Caco-2 (cell line): ENCODE measurements around the gene IMMP2L. TPM values are rescaled to one million over a fixed set of nuclear protein-coding genes. Genes with fewer than 3 reads are reported as not detected.

Experiments
- BruUV-seq: library from RNA; stranded (reverse); fragments of 400-500 nt; replicated peaks from 2 replicates; lab custom pipeline; 2021; lab: Mats Ljungman, UMichigan
- CTCF ChIA-PET: fragments of 300-600 bp; sonication (Branson Sonifier 250); formaldehyde crosslinking; loops from one replicate; lab custom pipeline; 2022; ENCODE audit warnings: antibody characterized with exemption; lab: Charles Lee
- POLR2A ChIA-PET: fragments of 300-600 bp; sonication (Branson Sonifier 250); formaldehyde crosslinking; loops from one replicate; lab custom pipeline; 2022; ENCODE audit warnings: antibody characterized with exemption; lab: Charles Lee
- DNase-seq, 2 experiments: peaks; one replicate each; pipeline versions ENCODE4 v3.0.0 to v3.0.0-alpha.2; 2020 to 2022
- H3K27me3 ChIP-seq: replicated peaks from 2 replicates; pipeline ENCODE4 v1.6.0; 2011; ENCODE audit warnings: low read length; ENCODE audit not compliant: control insufficient read depth, insufficient read depth
- H3K36me3 ChIP-seq: 2 replicates; pipeline ENCODE4 v1.5.1; 2011; ENCODE audit warnings: low read length; ENCODE audit not compliant: control insufficient read depth, insufficient read depth
- H3K4me1 ChIP-seq: fragments of 250-450 bp; sonication (Bioruptor Pico); 2 replicates; pipeline ENCODE4 v1.5.1; 2020; ENCODE audit warnings: mild to moderate bottlenecking
- H3K4me3 ChIP-seq: 2 replicates; pipeline ENCODE4 v1.5.1; 2011; ENCODE audit warnings: low read depth, mild to moderate bottlenecking, control low read depth, low read length
- H3K9me3 ChIP-seq: fragments of 250-450 bp; sonication (Bioruptor Pico); 2 replicates; pipeline ENCODE4 v1.5.1; 2020; ENCODE audit warnings: mild to moderate bottlenecking, moderate library complexity
- H3K27ac Mint-ChIP-seq: one replicate; pipeline ENCODE4 v1.8.0; 2022; ENCODE audit warnings: mixed read lengths; ENCODE audit not compliant: unreplicated experiment
- H3K27me3 Mint-ChIP-seq: one replicate; pipeline ENCODE4 v1.8.0; 2022; ENCODE audit warnings: mixed read lengths; ENCODE audit not compliant: insufficient read depth, unreplicated experiment
- H3K36me3 Mint-ChIP-seq: one replicate; pipeline ENCODE4 v1.8.0; 2022; ENCODE audit warnings: mild to moderate bottlenecking, mixed read lengths; ENCODE audit not compliant: insufficient read depth, unreplicated experiment
- H3K4me1 Mint-ChIP-seq: one replicate; pipeline ENCODE4 v1.8.0; 2022; ENCODE audit warnings: low read depth, mixed read lengths; ENCODE audit not compliant: unreplicated experiment
- H3K4me3 Mint-ChIP-seq: one replicate; pipeline ENCODE4 v1.8.0; 2022; ENCODE audit warnings: mild to moderate bottlenecking, moderate library complexity, mixed read lengths; ENCODE audit not compliant: unreplicated experiment
- H3K9me3 Mint-ChIP-seq: one replicate; pipeline ENCODE4 v1.8.0; 2022; ENCODE audit warnings: mixed read lengths; ENCODE audit not compliant: unreplicated experiment
- intact Hi-C: fragments of 100-400 bp; cut with micrococcal nuclease; formaldehyde crosslinking; loops from one replicate; pipeline ENCODE4 v1.10.0; 2022; ENCODE audit not compliant: unreplicated experiment
- total RNA-seq: library from RNA; stranded (reverse); gene quantifications from 2 replicates; pipeline ENCODE4 v1.2.3, GENCODE V29; 2022
- TF ChIP-seq, protein P1 (sequence below), 2 experiments: fragments of 200-600 bp in 1 of 2; IDR thresholded peaks; 1 replicate in 1 of 2; 2 replicates in 1 of 2; pipeline versions ENCODE4 v1.5.1 to v1.8.0; 2011 to 2022; ENCODE audit warnings: antibody characterized with exemption in 1 of 2, control low read depth in 1 of 2, inconsistent platforms in 1 of 2, low read depth in 1 of 2, low read length in 1 of 2, mild to moderate bottlenecking in 1 of 2, moderate library complexity in 1 of 2; ENCODE audit not compliant: insufficient read depth in 1 of 2, severe bottlenecking in 1 of 2, unreplicated experiment in 1 of 2

IMMP2L gene
- total RNA-seq, 1 experiment from 2014 or later: 9.5 TPM

DNA sequence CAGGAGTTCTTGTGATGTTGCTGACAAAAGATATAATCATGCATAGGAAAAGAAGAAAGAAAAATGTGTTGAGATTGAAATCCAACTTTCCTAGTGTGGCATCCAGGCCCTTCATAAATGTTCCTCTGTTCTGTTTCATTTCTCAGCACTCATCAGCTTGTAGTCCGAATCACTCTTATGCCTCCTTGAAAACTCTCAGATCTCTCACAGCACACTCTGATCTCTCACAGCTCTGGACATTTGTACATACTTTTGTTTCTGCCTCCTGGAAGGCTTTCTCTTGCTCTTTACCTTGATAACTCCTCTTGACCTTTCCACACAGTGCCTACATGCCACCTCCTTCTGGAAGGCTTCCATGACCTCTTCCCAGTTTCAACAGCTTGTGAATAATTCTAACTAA is 880.4 kb downstream of the IMMP2L start:
- no peaks in the 10 kb centered on the region for H3K9me3 Mint-ChIP-seq
- CTCF ChIA-PET: no interaction called here
- BruUV-seq: no TSS peak
- peaks cover 6% of the 10 kb centered on the region for H3K36me3 Mint-ChIP-seq
- TF ChIP-seq, protein P1, sequence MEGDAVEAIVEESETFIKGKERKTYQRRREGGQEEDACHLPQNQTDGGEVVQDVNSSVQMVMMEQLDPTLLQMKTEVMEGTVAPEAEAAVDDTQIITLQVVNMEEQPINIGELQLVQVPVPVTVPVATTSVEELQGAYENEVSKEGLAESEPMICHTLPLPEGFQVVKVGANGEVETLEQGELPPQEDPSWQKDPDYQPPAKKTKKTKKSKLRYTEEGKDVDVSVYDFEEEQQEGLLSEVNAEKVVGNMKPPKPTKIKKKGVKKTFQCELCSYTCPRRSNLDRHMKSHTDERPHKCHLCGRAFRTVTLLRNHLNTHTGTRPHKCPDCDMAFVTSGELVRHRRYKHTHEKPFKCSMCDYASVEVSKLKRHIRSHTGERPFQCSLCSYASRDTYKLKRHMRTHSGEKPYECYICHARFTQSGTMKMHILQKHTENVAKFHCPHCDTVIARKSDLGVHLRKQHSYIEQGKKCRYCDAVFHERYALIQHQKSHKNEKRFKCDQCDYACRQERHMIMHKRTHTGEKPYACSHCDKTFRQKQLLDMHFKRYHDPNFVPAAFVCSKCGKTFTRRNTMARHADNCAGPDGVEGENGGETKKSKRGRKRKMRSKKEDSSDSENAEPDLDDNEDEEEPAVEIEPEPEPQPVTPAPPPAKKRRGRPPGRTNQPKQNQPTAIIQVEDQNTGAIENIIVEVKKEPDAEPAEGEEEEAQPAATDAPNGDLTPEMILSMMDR (IDR thresholded peaks at IDR 0.05; ENCODE audit: insufficient read depth in 1 of 2, low read depth in 1 of 2, low read length in 1 of 2, severe bottlenecking in 1 of 2, unreplicated experiment in 1 of 2): no peak
- no peak for DNase-seq
- Histone ChIP-seq H3K36me3 (no peaks in the 10 kb centered on the region; the same call in 1 of the 2 replicates), H3K4me1 (peaks cover 18% of the 10 kb centered on the region), H3K4me3 (no peak overlapping the region), H3K27me3 (no peaks in the 10 kb centered on the region), H3K9me3 (peaks cover 12% of the 10 kb centered on the region; the same call in 1 of the 2 replicates)
- intact Hi-C loops: no loop called here
- H3K27ac Mint-ChIP-seq: no peak overlapping the region
- no peak overlapping the region for H3K4me3 Mint-ChIP-seq
- POLR2A ChIA-PET: no interaction called here
- no peaks in the 10 kb centered on the region for H3K27me3 Mint-ChIP-seq
- H3K4me1 Mint-ChIP-seq: peaks cover 16% of the 10 kb centered on the region

DNA sequence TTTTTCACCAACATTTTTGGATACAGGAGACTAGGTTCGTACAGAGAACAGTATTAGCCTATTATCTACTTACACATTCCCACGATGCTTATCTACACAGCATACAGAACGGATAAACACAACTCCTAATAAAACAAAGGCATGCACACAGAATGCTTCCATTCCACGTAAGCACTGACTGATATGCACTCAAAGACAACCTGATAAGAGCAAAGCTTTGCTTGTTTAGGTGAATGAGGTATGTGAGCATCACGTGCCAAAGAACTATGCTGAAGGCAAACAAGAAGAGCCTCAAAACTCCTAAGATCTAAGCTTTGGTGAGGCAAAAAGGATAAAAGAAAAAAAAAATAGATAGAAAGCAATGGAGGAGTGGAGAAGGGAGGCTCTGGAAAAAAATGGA is 884.9 kb downstream of the IMMP2L start:
- Histone ChIP-seq H3K36me3 (no peaks in the 10 kb centered on the region; the same call in 1 of the 2 replicates), H3K9me3 (peaks cover 37% of the 10 kb centered on the region), H3K4me1 (peaks cover 29% of the 10 kb centered on the region), H3K27me3 (no peaks in the 10 kb centered on the region), H3K4me3 (no peak overlapping the region)
- H3K36me3 Mint-ChIP-seq: peaks cover 6% of the 10 kb centered on the region
- peaks cover 20% of the 10 kb centered on the region for H3K4me1 Mint-ChIP-seq
- CTCF ChIA-PET: no interaction called here
- DNase-seq: peak; percentile 80 to 85
- no peaks in the 10 kb centered on the region for H3K27me3 Mint-ChIP-seq
- peak overlapping the region; percentile 96 for H3K27ac Mint-ChIP-seq
- BruUV-seq: no TSS peak
- TF ChIP-seq, protein P1 (IDR thresholded peaks at IDR 0.05; ENCODE audit: insufficient read depth in 1 of 2, low read depth in 1 of 2, low read length in 1 of 2, severe bottlenecking in 1 of 2, unreplicated experiment in 1 of 2): no peak
- intact Hi-C loops: loop anchor here (1.0 to 10.0 kb wide), 5 partner anchors 16 to 1943 kb away; no protein-coding TSS in a partner anchor
- POLR2A ChIA-PET: no interaction called here
- peaks cover 29% of the 10 kb centered on the region for H3K9me3 Mint-ChIP-seq
- H3K4me3 Mint-ChIP-seq: peak overlapping the region; percentile 44

DNA sequence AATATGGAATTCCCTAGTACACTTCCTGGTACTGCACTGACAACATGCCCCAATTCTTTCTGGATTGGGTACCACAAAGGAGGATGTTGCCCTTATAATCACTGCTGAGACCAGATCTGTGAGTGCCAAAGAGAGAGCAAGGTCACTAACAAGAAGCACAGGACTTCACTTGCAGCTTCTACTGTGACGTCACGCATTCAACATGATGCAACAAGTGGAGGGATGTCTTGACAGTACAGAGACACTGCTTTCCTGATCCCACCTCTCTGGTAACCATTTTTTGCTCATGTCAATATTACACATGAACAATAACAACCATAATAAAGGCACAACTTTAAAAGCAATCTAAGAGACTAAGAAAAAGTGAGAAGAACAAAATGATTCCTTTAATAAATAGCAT is 885.5 kb downstream of the IMMP2L start:
- no TSS peak for BruUV-seq
- Histone ChIP-seq H3K36me3 (no peaks in the 10 kb centered on the region; the same call in 1 of the 2 replicates), H3K27me3 (no peaks in the 10 kb centered on the region), H3K4me1 (peaks cover 29% of the 10 kb centered on the region), H3K9me3 (peaks cover 38% of the 10 kb centered on the region), H3K4me3 (no peak overlapping the region)
- ChIA-PET CTCF (no interaction called here), POLR2A (no interaction called here)
- H3K4me3 Mint-ChIP-seq: no peak overlapping the region
- TF ChIP-seq, protein P1 (IDR thresholded peaks at IDR 0.05; ENCODE audit: insufficient read depth in 1 of 2, low read depth in 1 of 2, low read length in 1 of 2, severe bottlenecking in 1 of 2, unreplicated experiment in 1 of 2): no peak
- H3K27ac Mint-ChIP-seq: peak overlapping the region; percentile 96
- peaks cover 6% of the 10 kb centered on the region for H3K36me3 Mint-ChIP-seq
- H3K4me1 Mint-ChIP-seq: peaks cover 16% of the 10 kb centered on the region
- H3K27me3 Mint-ChIP-seq: no peaks in the 10 kb centered on the region
- peak in 1 of 2 experiments; percentile 34 for DNase-seq
- peaks cover 35% of the 10 kb centered on the region for H3K9me3 Mint-ChIP-seq
- intact Hi-C loops: loop anchor here (1.0 to 10.0 kb wide), 5 partner anchors 17 to 1942 kb away; no protein-coding TSS in a partner anchor
